Measurements from ENCODE around the gene MAML1. TPM values are rescaled to one million over a fixed set of nuclear protein-coding genes. Genes with fewer than 3 reads are reported as not detected.

MAML1 gene
- polyA plus RNA-seq, 1 of the 3 experiments (the other 2 are of a cell fraction): 8.1 TPM

GRCh38 chr5:179802950-179803562 is 70.4 kb downstream of the MAML1 start:
- WGBS (ENCODE audit: low lambda C conversion rate): 66% methylated on average over 7 of the region's 11 CpGs
- no peak overlapping the region for H3K27ac ChIP-seq (ENCODE audit: low read depth in 2 of 2, low read length in 1 of 2)
- H3K36me3 ChIP-seq (replicated peaks in 1 of 2; ENCODE audit: control insufficient read depth in 1 of 2, insufficient read depth in 2 of 2, low read length in 1 of 2): peaks cover 0 to 42% of the 10 kb centered on the region in 2 experiments
- H3K4me1 ChIP-seq (ENCODE audit: control insufficient read depth in 1 of 2, insufficient read depth in 2 of 2, low read depth in 1 of 2, low read length in 1 of 2): peaks cover 16 to 23% of the 10 kb centered on the region in 2 experiments; a peak in 3 of 4 replicates
- H3K4me3 ChIP-seq (ENCODE audit: low read depth in 2 of 2, low read length in 1 of 2): no peak overlapping the region
- no peak for DNase-seq
- POLR2A ChIA-PET: no interaction called here
- H3F3A ChIP-seq (replicated peaks; ENCODE audit: insufficient read depth): peaks cover 5% of the 10 kb centered on the region
- H3K79me2 ChIP-seq (ENCODE audit: insufficient read depth): peaks cover 60% of the 10 kb centered on the region
- H2AFZ ChIP-seq (ENCODE audit: low read depth): no peak overlapping the region
- H3K9me2 ChIP-seq: no peaks in the 10 kb centered on the region
- no peak overlapping the region for H3K9ac ChIP-seq
- peak overlapping the region; percentile 44; the same call in 1 of the 2 replicates for H3K4me2 ChIP-seq
- TF ChIP-seq, protein P1, sequence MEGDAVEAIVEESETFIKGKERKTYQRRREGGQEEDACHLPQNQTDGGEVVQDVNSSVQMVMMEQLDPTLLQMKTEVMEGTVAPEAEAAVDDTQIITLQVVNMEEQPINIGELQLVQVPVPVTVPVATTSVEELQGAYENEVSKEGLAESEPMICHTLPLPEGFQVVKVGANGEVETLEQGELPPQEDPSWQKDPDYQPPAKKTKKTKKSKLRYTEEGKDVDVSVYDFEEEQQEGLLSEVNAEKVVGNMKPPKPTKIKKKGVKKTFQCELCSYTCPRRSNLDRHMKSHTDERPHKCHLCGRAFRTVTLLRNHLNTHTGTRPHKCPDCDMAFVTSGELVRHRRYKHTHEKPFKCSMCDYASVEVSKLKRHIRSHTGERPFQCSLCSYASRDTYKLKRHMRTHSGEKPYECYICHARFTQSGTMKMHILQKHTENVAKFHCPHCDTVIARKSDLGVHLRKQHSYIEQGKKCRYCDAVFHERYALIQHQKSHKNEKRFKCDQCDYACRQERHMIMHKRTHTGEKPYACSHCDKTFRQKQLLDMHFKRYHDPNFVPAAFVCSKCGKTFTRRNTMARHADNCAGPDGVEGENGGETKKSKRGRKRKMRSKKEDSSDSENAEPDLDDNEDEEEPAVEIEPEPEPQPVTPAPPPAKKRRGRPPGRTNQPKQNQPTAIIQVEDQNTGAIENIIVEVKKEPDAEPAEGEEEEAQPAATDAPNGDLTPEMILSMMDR (IDR thresholded peaks at IDR 0.05): no peak
- TF ChIP-seq FOXJ3 (CRISPR knock-in tag; IDR thresholded peaks at IDR 0.05): no peak
- TF ChIP-seq RAD21 (IDR thresholded peaks at IDR 0.05; ENCODE audit: low read length): no peak
- CTCF ChIA-PET: interaction anchor here (1.0 to 2.2 kb wide), 5 partner anchors 18 to 104 kb away, joined by 4 to 9 read pairs (median 5); partner anchors contain the start of gene SQSTM1
- no peaks in the 10 kb centered on the region for H3K27me3 ChIP-seq (ENCODE audit: insufficient read depth)
- peaks cover 37% of the 10 kb centered on the region for H4K20me1 ChIP-seq (ENCODE audit: insufficient read depth)
- no peaks in the 10 kb centered on the region for H3K9me3 ChIP-seq

DNA sequence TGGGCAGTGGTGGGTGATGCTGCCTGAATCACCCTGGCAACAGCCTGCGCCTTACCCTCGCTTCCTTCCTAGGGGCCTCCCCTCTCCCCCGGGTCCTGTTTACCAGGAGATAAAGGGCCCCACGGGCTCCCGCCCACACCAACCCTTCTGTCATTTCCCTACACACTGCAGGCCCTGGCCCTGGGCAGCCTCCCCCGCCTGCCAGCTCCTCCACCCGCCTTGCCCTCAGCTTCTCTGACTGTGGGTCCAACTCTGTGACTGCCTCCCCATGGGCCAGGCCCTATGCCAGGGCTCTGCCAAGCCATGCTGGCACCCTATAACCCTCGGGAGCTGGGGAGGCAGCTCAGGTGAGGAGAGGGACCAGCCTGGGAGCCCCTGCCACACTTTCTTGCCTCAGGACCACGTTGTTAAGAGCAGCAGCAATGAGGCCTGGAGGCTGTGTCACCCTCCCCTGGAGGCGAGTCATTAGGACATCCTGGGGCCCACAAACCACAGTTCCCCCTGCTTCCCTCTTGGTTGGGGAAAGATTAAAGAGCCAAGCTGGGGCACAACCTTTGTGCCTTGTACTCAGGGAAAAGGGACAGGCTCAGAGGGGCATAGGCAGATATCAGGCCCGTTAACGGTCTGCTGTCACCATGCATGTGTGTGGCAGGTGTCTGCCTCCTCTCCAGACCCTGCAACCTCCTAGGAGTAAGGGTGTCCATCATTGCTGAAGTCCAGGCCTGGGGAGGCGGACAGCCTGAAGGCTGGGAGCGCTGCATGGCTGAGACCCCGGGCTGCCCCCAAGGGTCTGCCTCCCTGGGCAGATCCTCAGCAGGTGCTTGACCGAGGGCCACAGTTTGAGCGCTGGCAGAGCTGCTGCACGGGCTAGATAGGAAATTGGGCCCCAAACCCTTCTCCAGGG is 71.3 kb downstream of the MAML1 start:
- H3K9me3 ChIP-seq: no peaks in the 10 kb centered on the region
- ChIA-PET POLR2A (interaction anchor here (0.9 kb wide), 1 partner anchor 14 kb away, joined by 3 read pairs; no protein-coding TSS in a partner anchor), CTCF (no interaction called here)
- H3K79me2 ChIP-seq (ENCODE audit: insufficient read depth): peaks cover 67% of the 10 kb centered on the region
- no peak overlapping the region for H3K4me3 ChIP-seq (ENCODE audit: low read depth in 2 of 2, low read length in 1 of 2)
- TF ChIP-seq NRF1 (IDR thresholded peaks at IDR 0.05; ENCODE audit: low read depth, low read length): no peak
- no peak for TF ChIP-seq TEAD4 (IDR thresholded peaks at IDR 0.05; ENCODE audit: borderline replicate concordance, insufficient read depth)
- no peak for TF ChIP-seq JUND (IDR thresholded peaks at IDR 0.05)
- TF ChIP-seq TCF12 (IDR thresholded peaks at IDR 0.05): no peak
- no peak for TF ChIP-seq GABPA (IDR thresholded peaks at IDR 0.05; ENCODE audit: low read depth)
- TF ChIP-seq, protein P2, sequence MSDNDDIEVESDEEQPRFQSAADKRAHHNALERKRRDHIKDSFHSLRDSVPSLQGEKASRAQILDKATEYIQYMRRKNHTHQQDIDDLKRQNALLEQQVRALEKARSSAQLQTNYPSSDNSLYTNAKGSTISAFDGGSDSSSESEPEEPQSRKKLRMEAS (IDR thresholded peaks at IDR 0.05; ENCODE audit: low read depth): 0 out of 2 replicates have a peak, but pooled peaks have one; percentile 22
- TF ChIP-seq NFIC (IDR thresholded peaks at IDR 0.05; ENCODE audit: borderline replicate concordance): no peak
- H3K27ac ChIP-seq (ENCODE audit: low read depth in 2 of 2, low read length in 1 of 2): no peak overlapping the region; a peak in 2 of 4 replicates
- WGBS (ENCODE audit: low lambda C conversion rate): 65% methylated on average over 10 of the region's 18 CpGs
- peaks cover 9% of the 10 kb centered on the region for H3F3A ChIP-seq (replicated peaks; ENCODE audit: insufficient read depth)
- peak overlapping the region; percentile 99 for H3K4me2 ChIP-seq
- peaks cover 0 to 34% of the 10 kb centered on the region in 2 experiments for H3K36me3 ChIP-seq (replicated peaks in 1 of 2; ENCODE audit: control insufficient read depth in 1 of 2, insufficient read depth in 2 of 2, low read length in 1 of 2)
- H3K9ac ChIP-seq: no peak overlapping the region
- H3K27me3 ChIP-seq (ENCODE audit: insufficient read depth): no peaks in the 10 kb centered on the region
- H3K4me1 ChIP-seq (ENCODE audit: control insufficient read depth in 1 of 2, insufficient read depth in 2 of 2, low read depth in 1 of 2, low read length in 1 of 2): peaks cover 16 to 23% of the 10 kb centered on the region in 2 experiments; a peak in 3 of 4 replicates
- no peaks in the 10 kb centered on the region for H3K9me2 ChIP-seq
- no peak for DNase-seq
- H4K20me1 ChIP-seq (ENCODE audit: insufficient read depth): peaks cover 37% of the 10 kb centered on the region
- H2AFZ ChIP-seq (ENCODE audit: low read depth): no peak overlapping the region

Data from SK-N-SH (cell line).